ENCODE measurements around the gene OR5K1. TPM values are rescaled to one million over a fixed set of nuclear protein-coding genes. Genes with fewer than 3 reads are reported as not detected.

Gene OR5K1
- total and polyA plus RNA-seq, 7 experiments from 2014 or later = not detected

DNA sequence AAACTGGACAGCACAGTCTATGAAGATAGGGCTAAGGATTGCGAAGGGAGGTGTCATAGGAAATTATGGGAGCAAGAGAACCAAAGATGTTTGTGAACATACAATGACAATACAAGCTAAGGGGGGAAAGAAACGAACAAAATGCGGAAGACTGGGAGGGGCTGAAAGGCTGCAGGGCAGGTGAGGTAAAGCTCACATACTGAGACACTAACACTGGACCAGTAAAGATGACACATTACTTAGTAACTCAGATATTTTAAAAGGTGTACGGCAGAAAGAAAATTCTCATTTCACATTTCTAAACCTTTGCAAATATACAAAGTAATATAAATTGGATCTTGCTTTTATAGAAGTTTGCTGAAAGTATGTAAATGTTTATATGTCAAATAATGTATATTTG is 49.6 kb downstream of the OR5K1 start:
- Histone ChIP-seq H3K4me3 (ENCODE audit: low read length) (no peak overlapping the region), H3K4me1 (ENCODE audit: control insufficient read depth in 2 of 2, insufficient read depth in 2 of 2, low read length in 2 of 2) (peaks cover 0 to 1% of the 10 kb centered on the region in 2 donors), H3K36me3 (ENCODE audit: control insufficient read depth in 2 of 3, insufficient read depth in 3 of 3, low read length in 3 of 3) (peaks cover 4 to 13% (median 4%) of the 10 kb centered on the region in 3 experiments), H3K9me3 (ENCODE audit: control insufficient read depth in 2 of 3, low read length in 3 of 3) (no peaks in the 10 kb centered on the region), H3K27ac (ENCODE audit: low read depth, low read length) (no peak overlapping the region), H3K27me3 (ENCODE audit: control insufficient read depth in 2 of 2, insufficient read depth in 2 of 2, low read length in 2 of 2) (no peaks in the 10 kb centered on the region)
- POLR2A ChIA-PET = interaction anchor here (1.4 kb wide), 1 partner anchor 9 kb away, joined by 4 read pairs; no protein-coding TSS in a partner anchor
- Mint-ChIP-seq H3K36me3 (peaks cover 19 to 75% (median 56%) of the 10 kb centered on the region in 5 donors), H3K27ac (no peak overlapping the region), H3K4me3 (no peak overlapping the region), H3K9me3 (peaks cover 0 to 4% (median 0%) of the 10 kb centered on the region in 11 donors), H3K4me1 (peaks cover 0 to 55% (median 6%) of the 10 kb centered on the region in 7 donors), H3K27me3 (no peaks in the 10 kb centered on the region)
- intact Hi-C loops (cut with micrococcal nuclease) = no loop called here
- ATAC-seq (no peak), DNase-seq (no peak)
- CTCF ChIA-PET = no interaction called here

DNA sequence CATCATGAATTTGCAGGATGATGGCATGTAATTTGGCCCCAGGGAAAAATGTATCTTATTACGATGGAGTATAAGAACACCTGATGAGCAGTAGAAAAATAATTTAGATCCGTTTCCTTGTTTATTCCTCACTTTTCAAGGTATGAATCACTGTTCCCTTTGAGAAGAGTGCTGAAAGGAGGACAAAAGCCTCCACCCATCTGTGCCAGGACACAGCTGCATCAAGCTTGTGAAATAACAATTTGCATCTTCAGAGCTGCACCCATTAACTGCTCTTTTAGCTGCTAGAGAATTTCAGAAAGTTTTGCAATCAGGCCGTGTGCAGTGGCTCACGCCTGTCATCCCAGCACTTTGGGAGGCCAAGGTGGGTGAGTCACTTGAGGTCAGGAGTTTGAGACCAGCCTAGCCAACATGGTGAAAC is 50.1 kb downstream of the OR5K1 start:
- POLR2A ChIA-PET = no interaction called here
- CTCF ChIA-PET = no interaction called here
- no peak overlapping the region for H3K27ac Mint-ChIP-seq
- peaks cover 4 to 13% (median 4%) of the 10 kb centered on the region in 3 experiments for H3K36me3 ChIP-seq (ENCODE audit: control insufficient read depth in 2 of 3, insufficient read depth in 3 of 3, low read length in 3 of 3)
- H3K4me3 Mint-ChIP-seq = no peak overlapping the region
- peaks cover 0 to 6% of the 10 kb centered on the region in 2 donors for H3K4me1 ChIP-seq (ENCODE audit: control insufficient read depth in 2 of 2, insufficient read depth in 2 of 2, low read length in 2 of 2)
- DNase-seq (no peak), ATAC-seq (peak; percentile 42)
- peaks cover 16 to 74% (median 54%) of the 10 kb centered on the region in 5 donors for H3K36me3 Mint-ChIP-seq
- H3K27me3 Mint-ChIP-seq = no peaks in the 10 kb centered on the region
- H3K9me3 Mint-ChIP-seq = peaks cover 0 to 4% (median 0%) of the 10 kb centered on the region in 11 donors
- H3K4me3 ChIP-seq (ENCODE audit: low read length) = no peak overlapping the region
- intact Hi-C loops (cut with micrococcal nuclease) = no loop called here
- H3K27ac ChIP-seq (ENCODE audit: low read depth, low read length) = no peak overlapping the region
- no peaks in the 10 kb centered on the region for H3K9me3 ChIP-seq (ENCODE audit: control insufficient read depth in 2 of 3, low read length in 3 of 3)
- peaks cover 0 to 58% (median 11%) of the 10 kb centered on the region in 7 donors for H3K4me1 Mint-ChIP-seq
- H3K27me3 ChIP-seq (ENCODE audit: control insufficient read depth in 2 of 2, insufficient read depth in 2 of 2, low read length in 2 of 2) = no peaks in the 10 kb centered on the region

- H3K36me3 ChIP-seq (ENCODE audit: control insufficient read depth in 2 of 3, insufficient read depth in 3 of 3, low read length in 3 of 3) = peaks cover 4 to 19% (median 4%) of the 10 kb centered on the region in 3 experiments
- H3K4me3 Mint-ChIP-seq = no peak overlapping the region
- CTCF ChIA-PET = no interaction called here
- peaks cover 0 to 13% of the 10 kb centered on the region in 2 donors for H3K4me1 ChIP-seq (ENCODE audit: control insufficient read depth in 2 of 2, insufficient read depth in 2 of 2, low read length in 2 of 2)
- H3K4me3 ChIP-seq (ENCODE audit: low read length) = no peak overlapping the region
- H3K27ac ChIP-seq (ENCODE audit: low read depth, low read length) = no peak overlapping the region
- POLR2A ChIA-PET = no interaction called here
- no peaks in the 10 kb centered on the region for H3K27me3 ChIP-seq (ENCODE audit: control insufficient read depth in 2 of 2, insufficient read depth in 2 of 2, low read length in 2 of 2)
- no peaks in the 10 kb centered on the region for H3K27me3 Mint-ChIP-seq
- peak overlapping the region in 1 of 9 donors; percentile 16 for H3K27ac Mint-ChIP-seq
- intact Hi-C loops (cut with micrococcal nuclease) = no loop called here
- H3K36me3 Mint-ChIP-seq = peaks cover 10 to 74% (median 53%) of the 10 kb centered on the region in 5 donors
- H3K9me3 Mint-ChIP-seq = peaks cover 0 to 2% (median 0%) of the 10 kb centered on the region in 11 donors
- H3K9me3 ChIP-seq (ENCODE audit: control insufficient read depth in 2 of 3, low read length in 3 of 3) = no peaks in the 10 kb centered on the region
- DNase-seq (no peak), ATAC-seq (no peak)
- peaks cover 0 to 61% (median 17%) of the 10 kb centered on the region in 7 donors for H3K4me1 Mint-ChIP-seq
These were observed 50.7 kb downstream of the OR5K1 start for GRCh38 chr3:98513736-98514135.

DNA sequence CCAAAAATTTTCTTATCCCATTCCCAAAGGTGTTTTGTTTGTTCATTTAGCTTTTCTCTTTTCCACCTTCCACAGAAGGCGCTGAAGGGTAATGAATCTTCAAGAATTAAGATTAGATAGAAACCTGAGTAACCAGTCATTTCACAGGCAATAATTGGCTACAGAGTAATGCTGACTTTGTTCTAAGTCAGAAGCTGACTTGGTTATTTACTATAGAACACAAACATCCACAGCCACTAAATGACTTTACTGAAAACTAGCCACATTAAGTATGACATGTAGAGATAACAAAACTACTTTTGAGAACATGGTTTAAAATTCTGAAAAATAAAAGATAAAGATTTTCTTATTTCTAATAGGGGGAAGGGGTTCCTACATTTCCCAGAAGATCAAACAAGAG is 51.9 kb downstream of the OR5K1 start:
- Histone ChIP-seq H3K36me3 (ENCODE audit: control insufficient read depth in 2 of 3, insufficient read depth in 3 of 3, low read length in 3 of 3) (peaks cover 4 to 19% (median 4%) of the 10 kb centered on the region in 3 experiments), H3K9me3 (ENCODE audit: control insufficient read depth in 2 of 3, low read length in 3 of 3) (no peaks in the 10 kb centered on the region), H3K4me3 (ENCODE audit: low read length) (no peak overlapping the region), H3K27me3 (ENCODE audit: control insufficient read depth in 2 of 2, insufficient read depth in 2 of 2, low read length in 2 of 2) (no peaks in the 10 kb centered on the region), H3K27ac (ENCODE audit: low read depth, low read length) (no peak overlapping the region), H3K4me1 (ENCODE audit: control insufficient read depth in 2 of 2, insufficient read depth in 2 of 2, low read length in 2 of 2) (peaks cover 0 to 23% of the 10 kb centered on the region in 2 donors)
- DNase-seq (no peak), ATAC-seq (no peak)
- Mint-ChIP-seq H3K27me3 (no peaks in the 10 kb centered on the region), H3K9me3 (peaks cover 0 to 1% (median 0%) of the 10 kb centered on the region in 11 donors), H3K36me3 (peaks cover 6 to 74% (median 51%) of the 10 kb centered on the region in 5 donors), H3K4me3 (no peak overlapping the region), H3K4me1 (peaks cover 8 to 63% (median 28%) of the 10 kb centered on the region in 7 donors), H3K27ac (no peak overlapping the region)
- ChIA-PET POLR2A (no interaction called here), CTCF (no interaction called here)
- intact Hi-C loops (cut with micrococcal nuclease) = no loop called here

DNA sequence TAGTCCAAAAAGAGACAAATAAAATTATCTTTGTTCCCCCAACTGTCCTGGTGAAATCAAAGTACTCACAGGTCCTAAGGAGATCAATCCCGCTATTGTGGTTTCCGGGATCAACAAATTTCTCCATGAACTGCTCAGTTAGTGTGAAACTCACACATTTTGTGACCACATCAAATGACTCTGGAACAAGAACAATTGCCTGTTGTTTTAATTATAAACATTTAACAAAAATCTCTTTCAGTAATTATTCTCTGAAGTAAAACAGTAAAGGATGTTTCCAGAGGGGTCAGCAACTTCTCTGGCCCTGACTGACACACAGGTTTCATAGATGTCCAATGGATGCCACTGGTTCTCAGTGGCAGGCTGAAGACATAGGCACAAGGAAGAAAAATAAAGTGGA is 55.8 kb downstream of the OR5K1 start:
- Mint-ChIP-seq H3K9me3 (peaks cover 0 to 2% (median 0%) of the 10 kb centered on the region in 11 donors), H3K4me1 (peaks cover 31 to 67% (median 58%) of the 10 kb centered on the region in 7 donors), H3K36me3 (peaks cover 0 to 65% (median 32%) of the 10 kb centered on the region in 5 donors), H3K4me3 (peak overlapping the region in 3 of 10 donors; percentile 9 to 94 (median 14)), H3K27ac (peak overlapping the region in 2 of 9 donors; percentile 70 to 73), H3K27me3 (no peaks in the 10 kb centered on the region)
- intact Hi-C loops (cut with micrococcal nuclease) = loop anchor here in 1 of 2 donors (2.0 kb wide), 1 partner anchor 14 kb away; no protein-coding TSS in a partner anchor
- Histone ChIP-seq H3K9me3 (ENCODE audit: control insufficient read depth in 2 of 3, low read length in 3 of 3) (no peaks in the 10 kb centered on the region), H3K27me3 (ENCODE audit: control insufficient read depth in 2 of 2, insufficient read depth in 2 of 2, low read length in 2 of 2) (no peaks in the 10 kb centered on the region), H3K27ac (ENCODE audit: low read depth, low read length) (no peak overlapping the region), H3K4me1 (ENCODE audit: control insufficient read depth in 2 of 2, insufficient read depth in 2 of 2, low read length in 2 of 2) (peaks cover 16 to 24% of the 10 kb centered on the region in 2 donors), H3K4me3 (ENCODE audit: low read length) (no peak overlapping the region), H3K36me3 (ENCODE audit: control insufficient read depth in 2 of 3, insufficient read depth in 3 of 3, low read length in 3 of 3) (peaks cover 4 to 19% (median 4%) of the 10 kb centered on the region in 3 experiments)
- DNase-seq (no peak), ATAC-seq (no peak)
- CTCF ChIA-PET = no interaction called here
- POLR2A ChIA-PET = no interaction called here

- Histone ChIP-seq H3K36me3 (ENCODE audit: control insufficient read depth in 2 of 3, insufficient read depth in 3 of 3, low read length in 3 of 3) (peaks cover 4 to 19% (median 4%) of the 10 kb centered on the region in 3 experiments), H3K27ac (ENCODE audit: low read depth, low read length) (no peak overlapping the region)
- peaks cover 0 to 68% (median 32%) of the 10 kb centered on the region in 5 donors for H3K36me3 Mint-ChIP-seq
These were observed 56.4 kb downstream of the OR5K1 start for GRCh38 chr3:98519351-98519750.

More at GRCh38 chr3:98519351-98519750, 56.4 kb downstream of the OR5K1 start:
- no peak overlapping the region for H3K4me3 ChIP-seq (ENCODE audit: low read length)
- peak overlapping the region in 6 of 10 donors; percentile 2 to 94 (median 28) for H3K4me3 Mint-ChIP-seq
- peaks cover 16 to 24% of the 10 kb centered on the region in 2 donors for H3K4me1 ChIP-seq (ENCODE audit: control insufficient read depth in 2 of 2, insufficient read depth in 2 of 2, low read length in 2 of 2)
- intact Hi-C loops (cut with micrococcal nuclease) = loop anchor here in 1 of 2 donors (2.0 kb wide), 1 partner anchor 15 kb away; no protein-coding TSS in a partner anchor
- H3K27me3 Mint-ChIP-seq = no peaks in the 10 kb centered on the region
- DNase-seq (no peak), ATAC-seq (no peak)
- no peaks in the 10 kb centered on the region for H3K27me3 ChIP-seq (ENCODE audit: control insufficient read depth in 2 of 2, insufficient read depth in 2 of 2, low read length in 2 of 2)
- peak overlapping the region in 7 of 9 donors; percentile 1 to 73 (median 30) for H3K27ac Mint-ChIP-seq
- peaks cover 31 to 65% (median 58%) of the 10 kb centered on the region in 7 donors for H3K4me1 Mint-ChIP-seq
- peaks cover 0 to 2% (median 0%) of the 10 kb centered on the region in 11 donors for H3K9me3 Mint-ChIP-seq
- H3K9me3 ChIP-seq (ENCODE audit: control insufficient read depth in 2 of 3, low read length in 3 of 3) = no peaks in the 10 kb centered on the region
- CTCF ChIA-PET = no interaction called here
- POLR2A ChIA-PET = no interaction called here

Measured in naive thymus-derived CD4-positive, alpha-beta T cell (primary cell).